Bronchial epithelial cell (primary cell): ENCODE results near the gene IGLON5. TPM values are rescaled to one million over a fixed set of nuclear protein-coding genes. Genes with fewer than 3 reads are reported as not detected.

Experiments used
- DNase-seq: peaks from one replicate; pipeline ENCODE4 v3.0.0-alpha.2; 2010; ENCODE audit warnings: low read depth
- FAIRE-seq: peaks from 2 replicates; lab custom pipeline; 2011; peaks lifted over from hg19 to GRCh38; lab: Jason Lieb, UNC
- H3K27me3 ChIP-seq: 2 replicates; pipeline ENCODE4 v1.5.1; 2011; ENCODE audit warnings: low read length; ENCODE audit not compliant: control insufficient read depth, insufficient read depth
- H3K36me3 ChIP-seq: 2 replicates; pipeline ENCODE4 v1.5.1; 2011; ENCODE audit warnings: low read length; ENCODE audit not compliant: control insufficient read depth, insufficient read depth
- H3K4me3 ChIP-seq: 2 replicates; pipeline ENCODE4 v1.5.1; 2011; ENCODE audit warnings: mild to moderate bottlenecking, low read depth, low read length, control low read depth
- total RNA-seq: library from RNA; depleted of rRNA; stranded (reverse); fragments of >200 nt; gene quantifications from 2 replicates; pipeline ENCODE4 v1.2.1, GENCODE V29; 2014
- TF ChIP-seq, protein P1 (sequence below): IDR thresholded peaks from 2 replicates; pipeline ENCODE4 v1.5.1; 2011; ENCODE audit warnings: mild to moderate bottlenecking, moderate library complexity, low read length, control low read depth, inconsistent platforms; ENCODE audit not compliant: insufficient read depth, severe bottlenecking

IGLON5 gene
- total RNA-seq, 1 donor from 2014 or later: not detected

DNA sequence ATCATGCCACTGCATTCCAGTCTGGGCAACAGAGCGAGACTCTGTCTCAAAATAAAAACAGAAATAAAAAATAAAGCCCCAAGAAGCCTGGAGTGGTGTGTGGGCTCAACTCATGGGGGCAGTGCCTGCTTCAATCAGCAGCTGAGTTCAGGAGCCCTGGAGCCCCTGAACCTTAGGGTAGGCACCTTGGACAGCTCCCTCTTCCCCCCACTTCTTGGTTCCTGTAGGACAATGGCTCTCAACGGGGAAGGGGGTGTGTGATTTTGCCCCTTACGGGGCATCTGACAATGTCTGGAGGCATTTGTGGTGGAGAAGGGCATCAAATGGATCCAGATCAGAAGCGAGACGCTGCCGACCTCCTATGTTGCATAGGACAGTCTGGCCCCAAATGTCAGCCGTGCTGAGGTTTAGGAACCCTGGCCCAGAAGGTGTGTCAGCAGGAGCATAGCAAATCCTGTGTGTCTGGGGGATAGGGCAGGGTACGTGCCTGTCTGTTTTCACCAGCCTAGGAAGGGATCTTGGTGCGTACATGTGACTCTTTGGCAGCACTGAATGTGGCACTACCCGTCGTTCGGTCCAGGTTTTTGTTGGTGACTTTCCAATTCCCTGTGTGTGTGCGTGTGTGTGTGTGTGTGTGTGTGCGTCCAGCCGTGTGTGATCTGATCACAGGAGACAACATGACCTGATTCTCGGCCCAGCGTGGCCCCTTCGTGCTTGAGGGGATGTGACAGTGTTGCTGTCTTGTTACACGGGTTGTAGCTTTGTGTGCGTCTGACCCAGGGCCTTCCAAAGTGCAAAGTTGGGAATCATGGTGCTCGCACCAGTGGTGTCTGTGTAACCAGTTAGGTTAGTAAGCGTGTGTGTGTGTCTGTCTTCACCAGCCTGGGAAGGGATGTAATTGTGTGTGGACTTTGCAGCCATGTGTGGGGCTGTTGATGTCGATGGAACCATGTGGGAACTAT, 7.5 kb downstream of the IGLON5 start:
- Histone ChIP-seq H3K27me3 (no peaks in the 10 kb centered on the region), H3K4me3 (no peak overlapping the region), H3K36me3 (no peaks in the 10 kb centered on the region)
- DNase-seq (no peak), FAIRE-seq (no peak)
- TF ChIP-seq, protein P1, sequence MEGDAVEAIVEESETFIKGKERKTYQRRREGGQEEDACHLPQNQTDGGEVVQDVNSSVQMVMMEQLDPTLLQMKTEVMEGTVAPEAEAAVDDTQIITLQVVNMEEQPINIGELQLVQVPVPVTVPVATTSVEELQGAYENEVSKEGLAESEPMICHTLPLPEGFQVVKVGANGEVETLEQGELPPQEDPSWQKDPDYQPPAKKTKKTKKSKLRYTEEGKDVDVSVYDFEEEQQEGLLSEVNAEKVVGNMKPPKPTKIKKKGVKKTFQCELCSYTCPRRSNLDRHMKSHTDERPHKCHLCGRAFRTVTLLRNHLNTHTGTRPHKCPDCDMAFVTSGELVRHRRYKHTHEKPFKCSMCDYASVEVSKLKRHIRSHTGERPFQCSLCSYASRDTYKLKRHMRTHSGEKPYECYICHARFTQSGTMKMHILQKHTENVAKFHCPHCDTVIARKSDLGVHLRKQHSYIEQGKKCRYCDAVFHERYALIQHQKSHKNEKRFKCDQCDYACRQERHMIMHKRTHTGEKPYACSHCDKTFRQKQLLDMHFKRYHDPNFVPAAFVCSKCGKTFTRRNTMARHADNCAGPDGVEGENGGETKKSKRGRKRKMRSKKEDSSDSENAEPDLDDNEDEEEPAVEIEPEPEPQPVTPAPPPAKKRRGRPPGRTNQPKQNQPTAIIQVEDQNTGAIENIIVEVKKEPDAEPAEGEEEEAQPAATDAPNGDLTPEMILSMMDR: no peak

DNA sequence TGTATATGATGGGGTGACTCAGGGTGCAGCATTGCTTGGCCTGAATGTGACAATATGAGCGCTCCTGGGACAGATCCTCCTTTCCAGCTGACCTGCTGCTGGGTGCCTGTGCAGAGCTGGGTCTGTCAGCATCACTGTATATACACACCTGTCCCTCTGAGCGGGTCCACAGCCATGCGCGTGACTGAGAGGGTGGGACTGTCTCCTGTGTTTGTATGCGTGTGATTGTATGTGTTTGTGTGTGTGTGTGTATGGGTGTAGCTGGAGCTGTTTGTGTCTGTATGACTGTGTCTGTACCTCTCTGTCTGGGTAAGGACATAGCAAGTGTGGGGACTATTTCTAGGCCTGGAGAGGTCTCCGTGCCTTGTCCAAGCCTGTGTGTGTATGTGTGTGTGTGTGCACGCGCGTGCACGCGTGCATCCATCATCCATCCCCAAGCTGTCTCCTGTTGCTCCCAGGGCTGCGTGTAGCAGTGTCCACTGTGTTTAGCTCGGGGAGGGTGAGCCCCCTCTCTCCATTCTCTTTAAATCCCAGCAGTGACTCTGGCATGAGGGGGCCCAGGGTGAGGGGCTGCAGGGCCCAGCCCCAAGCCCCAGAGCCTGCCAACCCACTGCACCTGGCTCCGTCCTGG, 8.3 kb downstream of the IGLON5 start:
- no peak for DNase-seq
- Histone ChIP-seq H3K4me3 (no peak overlapping the region), H3K27me3 (no peaks in the 10 kb centered on the region), H3K36me3 (no peaks in the 10 kb centered on the region)
- TF ChIP-seq, protein P1: no peak
- no peak for FAIRE-seq

DNA sequence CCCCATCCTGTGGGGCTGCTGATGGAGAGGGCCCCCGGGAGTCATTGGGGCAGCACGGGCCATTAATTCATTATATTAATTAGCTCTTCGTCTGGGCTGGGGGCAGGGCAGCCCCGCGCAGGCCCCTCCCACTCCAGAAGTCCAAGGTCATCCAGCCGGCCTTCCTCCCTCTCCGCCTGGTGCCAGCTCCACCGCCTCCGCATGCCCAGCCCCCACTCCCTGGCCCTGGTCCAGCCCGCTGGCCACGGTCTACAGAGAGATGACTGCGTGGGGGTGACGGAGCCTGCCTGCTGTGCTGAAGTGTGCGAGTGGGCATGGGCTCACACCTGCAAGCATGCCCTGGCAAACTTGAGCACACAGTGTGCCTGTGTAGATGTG, 8.8 kb downstream of the IGLON5 start:
- H3K36me3 ChIP-seq: no peaks in the 10 kb centered on the region
- TF ChIP-seq, protein P1: no peak
- FAIRE-seq: no peak
- H3K27me3 ChIP-seq: no peaks in the 10 kb centered on the region
- no peak overlapping the region for H3K4me3 ChIP-seq
- DNase-seq: no peak

DNA sequence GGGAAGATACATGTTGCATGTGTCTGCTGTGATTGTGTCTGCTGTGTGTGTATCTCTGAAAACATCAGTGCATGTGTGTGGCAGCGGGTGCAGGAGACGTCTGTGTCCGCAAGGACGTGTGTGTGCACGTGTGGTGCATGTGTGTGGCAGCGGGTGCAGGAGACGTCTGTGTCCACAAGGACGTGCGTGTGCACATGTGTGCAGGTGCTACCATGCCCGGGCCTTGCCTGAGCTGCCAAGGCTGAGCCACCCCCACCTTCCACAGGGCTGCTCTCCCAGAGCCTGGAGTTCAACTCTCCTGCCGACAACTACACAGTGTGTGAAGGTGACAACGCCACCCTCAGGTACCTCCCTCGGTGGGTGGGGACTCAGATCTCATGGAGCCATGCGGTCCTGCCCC, 10.4 kb downstream of the IGLON5 start:
- no peak overlapping the region for H3K4me3 ChIP-seq
- H3K27me3 ChIP-seq: no peaks in the 10 kb centered on the region
- DNase-seq (no peak), FAIRE-seq (no peak)
- TF ChIP-seq, protein P1: no peak
- H3K36me3 ChIP-seq: no peaks in the 10 kb centered on the region

DNA sequence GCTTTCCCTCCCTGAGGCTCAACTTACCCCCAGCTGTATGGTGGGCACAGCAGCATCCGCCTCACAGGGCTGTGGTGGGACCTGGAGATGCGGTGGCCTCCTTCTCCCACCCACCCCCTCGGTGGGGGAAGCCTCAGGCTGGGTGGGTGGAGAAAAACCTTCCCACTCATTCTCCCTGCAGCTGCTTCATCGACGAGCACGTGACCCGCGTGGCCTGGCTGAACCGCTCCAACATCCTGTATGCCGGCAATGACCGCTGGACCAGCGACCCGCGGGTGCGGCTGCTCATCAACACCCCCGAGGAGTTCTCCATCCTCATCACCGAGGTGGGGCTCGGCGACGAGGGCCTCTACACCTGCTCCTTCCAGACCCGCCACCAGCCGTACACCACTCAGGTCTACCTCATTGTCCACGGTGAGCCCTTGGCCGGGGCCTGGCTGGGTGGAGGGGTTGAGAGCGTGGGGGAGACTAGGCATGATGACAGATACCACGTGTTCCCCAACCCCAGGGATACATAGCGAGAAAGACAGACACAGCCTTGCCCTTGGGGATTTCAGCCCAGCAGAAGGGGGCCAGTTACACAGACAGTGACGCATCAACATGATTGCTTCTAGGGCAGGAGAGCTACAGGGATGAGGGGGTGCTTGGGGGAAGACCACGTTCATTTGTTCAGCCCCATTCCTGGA, 12.2 kb downstream of the IGLON5 start:
- Histone ChIP-seq H3K4me3 (no peak overlapping the region), H3K36me3 (no peaks in the 10 kb centered on the region), H3K27me3 (peaks cover 2% of the 10 kb centered on the region)
- no peak for DNase-seq
- TF ChIP-seq, protein P1: no peak
- no peak for FAIRE-seq
